Lower leg skin (tissue), 3 donors: ENCODE data around the gene CHGA.

ENCODE experiments used
- POLR2A ChIP-seq, 2 donors: fragments of 450-650 bp; IDR thresholded peaks; one replicate each; pipeline ENCODE4 v1.6.1; 2016 to 2017; ENCODE audit warnings: antibody characterized with exemption in 2 of 2, mild to moderate bottlenecking in 1 of 2, moderate library complexity in 1 of 2
- TF ChIP-seq, protein P1 (sequence below), 3 donors: fragments of 450-650 bp; IDR thresholded peaks; one replicate each; pipeline ENCODE4 v1.5.1; 2016; ENCODE audit warnings: antibody characterized with exemption in 3 of 3, mild to moderate bottlenecking in 3 of 3, moderate library complexity in 2 of 3

GRCh38 chr14:92906420-92906819 is 16.5 kb upstream of the CHGA start:
- TF ChIP-seq, protein P1, sequence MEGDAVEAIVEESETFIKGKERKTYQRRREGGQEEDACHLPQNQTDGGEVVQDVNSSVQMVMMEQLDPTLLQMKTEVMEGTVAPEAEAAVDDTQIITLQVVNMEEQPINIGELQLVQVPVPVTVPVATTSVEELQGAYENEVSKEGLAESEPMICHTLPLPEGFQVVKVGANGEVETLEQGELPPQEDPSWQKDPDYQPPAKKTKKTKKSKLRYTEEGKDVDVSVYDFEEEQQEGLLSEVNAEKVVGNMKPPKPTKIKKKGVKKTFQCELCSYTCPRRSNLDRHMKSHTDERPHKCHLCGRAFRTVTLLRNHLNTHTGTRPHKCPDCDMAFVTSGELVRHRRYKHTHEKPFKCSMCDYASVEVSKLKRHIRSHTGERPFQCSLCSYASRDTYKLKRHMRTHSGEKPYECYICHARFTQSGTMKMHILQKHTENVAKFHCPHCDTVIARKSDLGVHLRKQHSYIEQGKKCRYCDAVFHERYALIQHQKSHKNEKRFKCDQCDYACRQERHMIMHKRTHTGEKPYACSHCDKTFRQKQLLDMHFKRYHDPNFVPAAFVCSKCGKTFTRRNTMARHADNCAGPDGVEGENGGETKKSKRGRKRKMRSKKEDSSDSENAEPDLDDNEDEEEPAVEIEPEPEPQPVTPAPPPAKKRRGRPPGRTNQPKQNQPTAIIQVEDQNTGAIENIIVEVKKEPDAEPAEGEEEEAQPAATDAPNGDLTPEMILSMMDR (IDR thresholded peaks at IDR 0.05): no peak
- TF ChIP-seq POLR2A (IDR thresholded peaks at IDR 0.05): no peak
